LHCN-M2 (cell line): ENCODE results near the gene GPATCH1. TPM values are rescaled to one million over a fixed set of nuclear protein-coding genes. Genes with fewer than 3 reads are reported as not detected.
"Not testable (repeated sequence)": the region's sequence is repeated elsewhere in the genome, so short reads cannot be mapped to it uniquely, and the experiment has no call there.

Experiments used
- DNase-seq: peaks from one replicate; pipeline ENCODE4 v3.0.0-alpha.2; 2012; ENCODE audit warnings: low read depth
- total RNA-seq: library from RNA; depleted of rRNA; stranded (reverse); fragments of >200 nt; gene quantifications from 2 replicates; pipeline ENCODE4 v1.2.3, GENCODE V29; 2014; rRNA removed

GPATCH1 gene
- total RNA-seq, 1 experiment from 2014 or later = 4.5 TPM

DNA sequence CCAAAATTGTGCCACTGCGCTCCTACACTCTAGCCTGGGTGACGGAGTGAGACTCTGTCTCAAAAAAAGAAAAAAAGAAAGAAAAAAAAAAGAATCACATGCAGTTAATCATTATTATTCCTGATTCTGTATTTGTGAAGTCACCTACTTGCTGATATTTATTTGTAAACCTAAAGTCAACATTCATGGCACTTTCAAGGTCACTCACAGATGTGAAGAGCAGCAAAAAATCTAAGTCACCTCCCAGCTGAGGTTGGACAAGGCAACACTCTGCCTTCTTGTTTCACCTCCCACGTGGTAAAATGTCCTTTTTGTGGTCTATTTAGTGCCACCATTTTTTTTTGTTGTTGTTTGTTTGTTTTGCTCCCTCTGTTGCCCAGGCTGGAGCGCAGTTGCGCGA is 77.4 kb downstream of the GPATCH1 start:
- DNase-seq = no peak

DNA sequence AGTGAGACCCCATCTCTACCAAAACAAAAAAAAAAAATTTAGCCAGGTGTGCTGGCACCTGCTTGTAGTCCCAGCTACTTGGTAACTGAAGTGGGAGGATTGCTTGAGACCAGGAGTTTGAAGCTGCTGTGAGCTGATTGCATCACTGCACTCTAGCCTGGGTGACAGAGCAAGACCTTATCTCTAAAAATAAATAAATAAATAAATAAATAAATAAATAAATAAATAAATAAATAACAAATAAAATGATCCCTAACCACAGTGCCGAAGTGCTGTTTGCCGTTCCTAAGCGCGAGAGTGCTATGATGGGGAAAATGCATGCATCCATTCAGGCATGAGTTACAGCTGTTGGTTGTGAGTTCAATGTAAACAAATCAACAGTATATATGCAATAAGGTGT is 78.2 kb downstream of the GPATCH1 start:
- DNase-seq = no peak

DNA sequence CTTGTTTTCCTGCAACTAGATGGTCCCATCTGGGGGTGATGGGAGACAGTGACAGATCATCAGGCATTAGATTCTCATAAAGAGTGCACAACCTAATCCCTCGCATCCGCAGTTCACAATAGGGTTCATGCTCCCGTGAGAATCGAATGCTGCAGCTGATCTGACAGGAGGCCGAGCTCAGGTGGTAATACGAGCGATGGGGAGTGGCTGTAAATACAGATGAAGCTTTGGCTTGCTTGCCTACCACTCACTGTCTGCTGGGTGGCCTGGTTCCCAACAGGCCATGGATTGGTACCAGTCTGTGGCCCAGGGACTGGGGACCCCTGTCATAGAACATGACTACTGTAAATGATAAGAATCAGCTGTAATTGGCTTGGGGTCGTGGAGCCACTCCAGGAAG is 78.9 kb downstream of the GPATCH1 start:
- no peak for DNase-seq

DNA sequence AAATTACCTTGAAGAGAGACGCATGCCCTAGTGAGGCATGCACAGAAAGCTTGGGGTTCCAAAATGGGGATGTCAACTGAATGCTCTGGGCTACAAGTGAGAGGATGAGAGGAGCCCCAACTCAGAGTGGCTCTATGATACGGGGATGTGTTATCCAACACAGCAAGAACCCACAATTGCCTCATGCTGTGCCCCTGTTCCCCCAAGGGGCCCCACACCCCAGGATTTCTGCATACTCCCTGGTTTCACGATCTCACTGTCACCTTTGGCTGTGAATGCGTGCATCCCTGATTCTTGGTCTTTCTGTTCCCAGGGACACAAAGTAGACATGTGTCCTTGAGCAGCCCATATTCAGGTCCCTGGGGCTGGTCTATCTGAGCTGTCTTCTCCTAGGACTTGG is 80.2 kb downstream of the GPATCH1 start:
- DNase-seq = no peak

DNA sequence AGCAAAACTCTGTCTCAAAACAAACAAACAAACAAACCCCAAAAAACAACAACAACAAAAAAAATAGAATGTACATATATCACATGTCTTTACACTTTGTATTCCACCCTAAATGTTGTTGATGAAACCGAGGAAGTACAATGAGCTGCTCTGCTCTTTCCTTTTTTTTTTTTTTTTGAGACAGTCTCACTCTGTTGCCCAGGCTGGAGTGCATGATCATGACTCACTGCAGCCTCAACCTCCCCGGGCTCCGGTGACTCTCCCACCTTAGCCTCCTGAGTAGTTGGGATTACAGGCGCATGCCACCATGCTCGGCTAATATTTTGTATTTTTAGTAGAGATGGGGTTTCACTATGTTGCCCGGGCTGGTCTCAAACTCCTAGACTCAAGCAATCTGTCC is 82.5 kb downstream of the GPATCH1 start:
- no peak for DNase-seq

DNA sequence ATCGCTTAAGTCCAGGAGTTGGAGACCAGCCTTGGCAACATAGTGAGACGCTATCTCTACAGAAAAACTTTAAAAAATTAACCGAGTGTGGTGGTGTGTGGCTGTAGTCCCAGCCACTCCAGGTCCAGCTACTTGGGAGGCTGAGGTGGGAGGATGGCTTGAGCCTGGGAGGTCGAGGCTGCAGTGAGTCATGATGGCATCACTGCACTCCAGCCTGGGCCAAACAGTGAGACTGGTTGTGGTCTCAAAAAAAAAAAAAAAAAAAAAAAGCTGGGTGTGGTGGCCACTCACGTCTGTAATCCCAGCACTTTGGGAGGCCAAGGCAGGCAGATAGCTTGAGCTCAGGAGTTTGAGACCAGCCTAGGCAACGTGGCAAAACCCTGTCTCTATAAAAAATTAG is 85.1 kb downstream of the GPATCH1 start:
- DNase-seq = not testable (repeated sequence)

DNA sequence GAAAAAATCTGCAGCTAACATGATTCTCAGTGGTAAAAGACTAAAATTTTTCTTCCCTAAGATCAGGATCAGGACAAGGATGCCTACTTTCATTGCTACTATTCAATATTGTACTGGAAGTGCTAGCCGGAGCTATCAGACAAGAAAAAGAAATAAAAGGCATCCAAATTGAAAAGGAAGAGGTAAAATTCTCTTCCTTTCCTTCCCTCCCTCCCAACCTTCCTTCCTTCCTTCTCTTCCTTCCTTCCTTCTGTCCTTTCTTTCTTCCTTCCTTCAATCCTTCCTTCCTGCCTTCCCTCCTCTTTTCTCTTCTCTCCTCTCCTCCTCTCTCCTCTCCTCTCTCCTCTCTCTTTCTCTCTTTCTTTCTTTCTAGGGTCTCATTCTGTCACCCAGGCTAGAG is 86.5 kb downstream of the GPATCH1 start:
- DNase-seq = no peak

DNA sequence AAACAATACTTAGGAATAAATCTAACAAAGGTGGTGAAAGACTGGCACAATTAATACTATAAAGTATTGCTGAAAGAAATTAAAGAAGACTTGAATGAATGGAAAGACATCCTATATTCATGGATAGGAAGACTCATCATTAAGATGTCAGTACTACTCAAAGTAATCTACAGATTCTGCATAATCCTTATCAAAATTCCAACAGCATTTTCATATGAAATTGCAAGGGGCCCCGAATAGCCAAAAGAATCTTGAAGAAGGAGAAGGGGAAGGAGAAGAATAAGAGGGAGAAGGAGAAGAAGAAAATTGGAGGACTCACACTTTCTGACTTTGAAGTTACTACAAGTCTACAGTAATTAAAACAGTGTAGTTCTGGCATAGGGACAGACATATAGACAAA is 87.5 kb downstream of the GPATCH1 start:
- DNase-seq = no peak

DNA sequence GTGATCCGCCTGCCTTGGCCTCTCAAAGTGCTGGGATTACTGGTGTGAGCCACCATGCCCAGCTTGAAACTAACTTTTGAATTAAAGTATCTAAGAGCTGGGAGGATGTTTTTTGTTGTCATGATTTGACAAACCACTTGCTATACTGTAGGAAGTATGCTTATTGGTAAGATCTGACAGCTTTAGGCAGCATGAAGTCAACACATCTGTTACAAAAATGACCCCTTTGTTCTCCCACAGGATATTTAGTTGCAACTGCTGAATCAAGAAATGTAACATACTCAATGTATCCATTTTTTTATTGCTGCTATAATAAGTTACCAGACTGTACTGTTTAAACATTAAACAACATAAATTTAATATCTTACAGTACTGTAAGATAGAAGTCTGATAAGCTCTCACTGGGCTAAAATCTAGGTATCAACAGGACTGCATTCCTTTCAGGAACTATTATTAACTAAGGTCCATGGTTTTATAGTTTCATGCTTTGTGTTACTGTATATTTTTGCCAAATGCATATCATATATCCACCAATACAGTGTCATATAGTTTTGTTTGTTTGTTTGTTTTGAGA is 90.3 kb downstream of the GPATCH1 start:
- no peak for DNase-seq

DNA sequence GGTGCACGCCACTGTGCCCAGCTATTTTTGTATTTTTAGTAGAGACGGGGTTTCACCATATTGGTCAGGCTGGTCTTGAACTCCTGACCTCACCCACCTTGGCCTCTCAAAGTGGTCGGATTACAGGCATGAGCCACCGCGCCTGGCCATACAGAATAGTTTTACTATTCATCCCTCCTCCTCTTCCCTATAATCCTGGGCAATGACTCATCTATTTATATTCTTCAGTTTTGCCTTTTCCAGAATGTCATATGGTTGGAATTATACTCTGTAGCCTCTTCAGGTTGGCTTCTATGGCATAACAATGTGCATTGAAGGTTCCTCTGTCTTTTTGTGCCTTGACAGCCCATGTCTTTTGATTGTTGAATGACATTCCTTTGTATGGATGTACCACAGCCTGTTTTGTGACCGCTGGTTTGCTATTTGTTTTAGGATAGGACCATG is 91.0 kb downstream of the GPATCH1 start:
- DNase-seq = no peak

DNA sequence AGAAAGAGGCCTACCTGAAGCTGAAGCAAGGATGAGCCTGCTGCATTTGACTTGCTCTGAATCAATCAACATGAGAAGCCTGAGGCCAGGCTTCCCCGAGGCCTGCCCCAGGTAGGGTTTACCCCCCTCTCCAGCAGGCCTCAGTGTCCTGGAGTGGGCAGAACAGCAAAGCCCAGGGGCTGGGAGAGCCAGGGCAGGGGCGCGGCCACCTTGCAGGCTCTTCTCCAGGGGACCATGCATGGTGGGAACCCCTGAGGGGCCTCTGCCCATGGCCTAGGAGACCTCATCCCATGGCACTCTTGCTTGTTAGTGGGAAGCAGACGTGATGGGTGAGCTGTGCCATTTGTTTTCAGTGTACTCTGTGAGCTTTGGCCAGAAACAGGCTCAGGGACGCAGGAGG is 93.2 kb downstream of the GPATCH1 start:
- no peak for DNase-seq

DNA sequence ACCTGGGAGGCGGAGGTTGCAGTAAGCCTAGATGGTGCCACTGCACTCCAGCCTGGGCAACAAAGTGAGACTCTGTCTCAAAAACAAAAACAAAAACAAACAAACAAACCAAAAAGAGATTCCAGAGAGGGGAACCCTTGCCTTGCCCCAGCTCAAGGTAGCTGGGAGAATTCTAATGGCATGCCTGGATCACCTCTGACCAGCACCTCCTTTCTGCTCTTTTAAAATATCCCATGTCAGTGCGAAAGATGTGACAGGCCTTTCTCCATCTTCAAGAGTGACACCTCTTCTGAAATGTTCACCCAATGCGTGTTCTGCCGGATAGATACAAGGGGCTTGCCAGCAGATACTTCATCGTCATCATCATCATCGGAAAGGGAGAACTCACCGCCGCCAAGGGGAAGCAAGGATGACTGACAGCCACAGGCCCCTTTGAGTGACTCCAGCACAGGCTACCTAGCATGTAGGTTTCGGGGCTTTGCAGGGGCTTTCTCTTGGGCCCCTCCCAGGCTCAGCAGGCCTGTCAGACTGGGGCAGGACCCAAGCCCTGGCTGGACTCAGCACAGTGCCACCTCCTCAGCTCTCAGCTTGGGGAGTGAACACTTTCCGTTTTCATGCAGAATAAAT is 94.3 kb downstream of the GPATCH1 start:
- DNase-seq = no peak

DNA sequence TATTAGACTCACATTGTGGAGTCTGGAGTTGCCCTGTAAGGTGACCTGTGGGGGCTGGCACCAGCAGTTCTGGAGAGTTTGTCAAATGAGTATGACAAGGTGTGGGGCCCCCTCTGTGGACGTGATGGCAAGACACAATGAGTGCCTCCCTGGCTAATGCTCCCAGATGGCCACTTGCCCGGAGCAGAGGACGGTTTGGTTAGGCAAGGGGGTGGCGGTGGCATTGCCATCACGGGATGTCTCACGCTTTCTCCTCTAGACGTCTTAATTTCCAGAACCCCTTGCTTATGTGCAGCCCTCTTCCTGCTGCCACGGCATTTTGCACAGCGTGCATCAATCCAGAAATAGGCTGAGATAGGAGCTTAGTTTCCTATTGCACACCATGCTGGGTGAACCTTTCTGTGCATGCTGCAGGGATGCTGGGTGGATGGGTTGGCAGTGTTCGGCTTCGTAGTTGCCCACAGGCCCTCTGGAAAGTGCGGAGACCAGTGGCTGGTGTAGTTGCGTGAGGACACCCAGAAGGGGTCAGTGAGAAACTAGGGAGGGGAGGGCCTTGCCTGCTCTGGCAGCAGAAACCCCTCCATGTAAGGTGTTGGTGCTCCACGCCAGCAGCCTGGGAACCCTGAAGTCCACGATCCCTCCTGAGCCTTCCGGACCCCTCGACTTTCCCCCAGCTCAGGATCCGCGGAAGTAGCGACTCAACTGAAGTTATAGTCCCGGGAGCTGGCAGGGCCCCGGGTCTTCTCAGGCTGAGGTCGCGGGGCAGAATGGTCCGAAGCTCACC is 95.1 kb downstream of the GPATCH1 start:
- DNase-seq = peak; percentile 37

DNA sequence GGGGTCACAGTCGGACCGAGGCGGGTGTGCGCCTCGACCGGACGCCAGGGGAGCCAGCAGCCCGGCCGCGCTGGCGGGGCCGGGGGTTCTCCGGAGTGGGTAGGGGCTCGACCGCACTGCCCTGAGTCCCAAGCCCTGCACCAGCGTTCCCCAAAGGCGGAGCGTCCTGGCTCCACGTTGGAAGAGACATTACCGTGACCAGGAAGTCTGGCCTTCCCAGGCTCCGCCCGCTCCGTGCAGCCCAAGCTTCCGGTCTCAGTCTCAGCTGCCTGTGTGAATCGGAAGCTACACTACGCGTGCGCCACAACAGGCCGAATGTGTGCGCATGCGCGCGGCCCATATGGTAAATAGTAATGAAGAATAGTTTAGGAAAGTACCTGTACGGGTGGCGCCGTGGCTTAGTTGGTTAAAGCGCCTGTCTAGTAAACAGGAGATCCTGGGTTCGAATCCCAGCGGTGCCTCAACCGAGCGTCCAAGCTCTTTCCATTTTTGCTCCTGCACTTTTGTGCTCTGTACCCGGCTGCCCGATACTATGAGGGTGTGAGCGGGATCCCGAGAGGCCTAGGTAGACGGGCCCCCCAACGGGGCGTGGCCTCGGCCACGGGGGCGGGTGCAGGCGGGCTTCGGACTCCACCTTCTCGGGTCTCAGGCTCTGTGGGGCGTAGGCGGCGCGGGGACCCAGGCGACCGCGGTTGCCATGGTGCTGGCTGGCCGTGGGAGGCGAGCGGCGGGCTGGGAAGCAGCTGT is 95.9 kb downstream of the GPATCH1 start:
- peak; percentile 99 for DNase-seq

DNA sequence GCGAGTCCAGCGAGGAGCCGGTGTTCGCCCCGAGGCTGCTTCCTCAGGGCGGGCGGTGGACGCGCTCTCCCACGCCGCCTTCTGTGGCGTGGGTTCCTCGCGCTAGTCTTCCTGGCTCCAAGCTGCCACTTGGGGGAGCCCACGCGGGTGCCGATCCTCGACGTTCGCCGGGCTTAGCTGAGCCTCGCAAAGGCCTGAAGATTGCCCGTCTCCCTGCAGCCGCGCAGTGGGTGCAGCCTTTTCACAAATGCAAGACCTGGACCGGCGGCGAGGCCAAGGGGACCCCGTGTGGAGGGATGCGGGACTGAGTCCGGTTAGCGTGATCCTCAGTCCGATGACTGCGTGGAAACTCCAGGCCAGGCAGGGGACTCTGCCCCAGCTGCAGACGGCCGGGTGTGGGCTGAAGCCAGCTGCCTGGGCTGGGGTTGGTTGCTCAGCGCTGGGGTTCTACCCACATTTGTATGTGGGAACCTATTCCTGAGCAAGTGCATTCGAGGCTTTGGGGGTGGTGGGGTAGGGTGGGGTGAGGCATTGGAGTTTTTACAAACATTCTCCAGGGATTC is 96.5 kb downstream of the GPATCH1 start:
- DNase-seq = no peak

Other genes with a start within 250 kb of the GPATCH1 start
- gene SLC7A9, start 211.4 kb upstream of the GPATCH1 start, total RNA-seq = not detected in 2 replicates
- gene CEP89, start 109.2 kb upstream of the GPATCH1 start, total RNA-seq = 18.5 and 21.4 TPM in 2 replicates
- gene FAAP24, start 108.9 kb upstream of the GPATCH1 start, total RNA-seq = 7.1 and 8.7 TPM in 2 replicates
- gene RHPN2, start 16.3 kb upstream of the GPATCH1 start, total RNA-seq = 4.4 and 5.9 TPM in 2 replicates
- gene WDR88, start 50.9 kb downstream of the GPATCH1 start, total RNA-seq = not detected in 2 replicates
- 63.6 and 67.1 TPM in 2 replicates for gene LRP3, start 113.1 kb downstream of the GPATCH1 start, total RNA-seq
- not detected in 2 replicates for gene SLC7A10, start 144.7 kb downstream of the GPATCH1 start, total RNA-seq
- 0.17 and 0.19 TPM in 2 replicates for gene CEBPA, start 221.4 kb downstream of the GPATCH1 start, total RNA-seq